Activated CD8-positive, alpha-beta memory T cell treated with anti-CD3 and anti-CD28 coated beads, Interleukin-2, amount 10 ng/mL, durations not matched to agents 7 days and 5 days (primary cell): Measurements from ENCODE around the gene RNF38. TPM values are rescaled to one million over a fixed set of nuclear protein-coding genes. Genes with fewer than 3 reads are reported as not detected.
"Not testable (repeated sequence)": the region's sequence is repeated elsewhere in the genome, so short reads cannot be mapped to it uniquely, and the experiment has no call there.

Experiments
- ATAC-seq: fragments of 150-1000 bp; cut with Tn5 transposase; one replicate; pipeline ENCODE4 v1.10.0; 2021; ENCODE audit warnings: moderate library complexity
- CTCF ChIA-PET: fragments of 350-600 bp; sonication (Branson Sonifier 250); formaldehyde crosslinking; loops from one replicate; lab custom pipeline; 2021; ENCODE audit warnings: antibody characterized with exemption; lab: Charles Lee
- DNase-seq: peaks from one replicate; pipeline ENCODE4 v3.0.0-alpha.2; 2020
- H3K27ac Mint-ChIP-seq: one replicate; pipeline ENCODE4 v1.8.0; 2021; ENCODE audit warnings: mild to moderate bottlenecking, mixed read lengths
- H3K27me3 Mint-ChIP-seq: one replicate; pipeline ENCODE4 v1.8.0; 2021; ENCODE audit warnings: mixed read lengths
- H3K36me3 Mint-ChIP-seq: one replicate; pipeline ENCODE4 v1.8.0; 2021; ENCODE audit warnings: mild to moderate bottlenecking, mixed read lengths
- H3K4me1 Mint-ChIP-seq: one replicate; pipeline ENCODE4 v1.8.0; 2021; ENCODE audit warnings: mixed read lengths
- H3K4me3 Mint-ChIP-seq: one replicate; pipeline ENCODE4 v1.8.0; 2021; ENCODE audit warnings: mild to moderate bottlenecking, moderate library complexity, mixed read lengths
- H3K9me3 Mint-ChIP-seq: one replicate; pipeline ENCODE4 v1.8.0; 2022; ENCODE audit warnings: low read depth, mixed read lengths
- total RNA-seq, 2 experiments: library from RNA; stranded (reverse); gene quantifications; one replicate each; pipeline ENCODE4 v1.2.3, GENCODE V29; 2021

Gene RNF38
- total RNA-seq, 2 experiments from 2014 or later = 41.4 to 51.9 TPM

DNA sequence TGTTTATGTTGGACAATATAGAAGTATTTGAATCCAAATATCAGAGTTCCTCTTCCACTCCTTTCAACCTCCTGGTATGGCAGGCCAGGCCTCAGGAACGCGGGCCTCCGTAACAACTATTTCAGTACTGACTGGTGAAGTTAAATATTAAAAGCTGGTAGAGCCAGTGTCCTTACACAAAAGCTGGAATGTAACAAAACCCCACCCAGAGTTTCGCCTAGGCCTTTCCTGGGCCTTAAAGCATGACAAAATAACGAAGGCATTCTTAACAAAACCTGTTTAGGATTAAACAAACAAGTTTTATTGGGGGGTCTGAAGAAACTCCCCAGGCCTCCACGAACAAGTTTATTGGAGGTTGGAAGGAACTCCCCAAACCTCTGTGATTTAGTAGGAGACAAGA is 80.3 kb downstream of the RNF38 start:
- peaks cover 11% of the 10 kb centered on the region for H3K4me1 Mint-ChIP-seq
- CTCF ChIA-PET = interaction anchor here (2.7 to 3.7 kb wide), 2 partner anchors 9 to 13 kb away, joined by 10 to 15 read pairs; no protein-coding TSS in a partner anchor
- ATAC-seq = no peak

DNA sequence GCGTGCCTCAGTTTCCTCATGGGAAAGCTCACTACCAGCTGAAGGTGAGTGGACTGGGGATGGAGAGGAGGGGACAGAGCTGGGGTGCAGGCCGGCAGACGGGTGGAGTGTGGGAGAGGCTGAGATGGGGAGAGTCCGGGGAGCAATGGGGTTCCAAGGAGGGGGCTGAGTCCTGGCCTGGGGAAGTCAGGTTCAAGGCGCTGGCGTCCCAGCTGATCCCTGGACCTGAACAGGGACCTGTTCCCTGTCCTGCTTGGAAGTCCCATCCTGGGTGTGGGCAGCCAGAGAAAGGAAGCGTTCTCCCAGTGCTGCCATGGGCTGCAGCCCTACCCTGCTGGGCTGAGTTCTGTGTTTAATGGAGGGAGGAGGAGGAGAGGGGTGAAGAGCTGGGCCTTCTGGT is 80.9 kb downstream of the RNF38 start:
- peaks cover 3% of the 10 kb centered on the region for H3K27me3 Mint-ChIP-seq
- peaks cover 11% of the 10 kb centered on the region for H3K4me1 Mint-ChIP-seq
- CTCF ChIA-PET = interaction anchor here (2.7 to 3.7 kb wide), 2 partner anchors 10 to 12 kb away, joined by 10 to 15 read pairs; no protein-coding TSS in a partner anchor
- no peak overlapping the region for H3K27ac Mint-ChIP-seq
- no peak for DNase-seq
- no peak for ATAC-seq
- no peaks in the 10 kb centered on the region for H3K36me3 Mint-ChIP-seq
- no peaks in the 10 kb centered on the region for H3K9me3 Mint-ChIP-seq
- H3K4me3 Mint-ChIP-seq = no peak overlapping the region

More for the DNA sequence above, 80.3 kb downstream of the RNF38 start:
- no peak overlapping the region for H3K27ac Mint-ChIP-seq
- no peak for DNase-seq
- H3K4me3 Mint-ChIP-seq = no peak overlapping the region
- no peaks in the 10 kb centered on the region for H3K9me3 Mint-ChIP-seq
- no peaks in the 10 kb centered on the region for H3K36me3 Mint-ChIP-seq
- peaks cover 3% of the 10 kb centered on the region for H3K27me3 Mint-ChIP-seq

DNA sequence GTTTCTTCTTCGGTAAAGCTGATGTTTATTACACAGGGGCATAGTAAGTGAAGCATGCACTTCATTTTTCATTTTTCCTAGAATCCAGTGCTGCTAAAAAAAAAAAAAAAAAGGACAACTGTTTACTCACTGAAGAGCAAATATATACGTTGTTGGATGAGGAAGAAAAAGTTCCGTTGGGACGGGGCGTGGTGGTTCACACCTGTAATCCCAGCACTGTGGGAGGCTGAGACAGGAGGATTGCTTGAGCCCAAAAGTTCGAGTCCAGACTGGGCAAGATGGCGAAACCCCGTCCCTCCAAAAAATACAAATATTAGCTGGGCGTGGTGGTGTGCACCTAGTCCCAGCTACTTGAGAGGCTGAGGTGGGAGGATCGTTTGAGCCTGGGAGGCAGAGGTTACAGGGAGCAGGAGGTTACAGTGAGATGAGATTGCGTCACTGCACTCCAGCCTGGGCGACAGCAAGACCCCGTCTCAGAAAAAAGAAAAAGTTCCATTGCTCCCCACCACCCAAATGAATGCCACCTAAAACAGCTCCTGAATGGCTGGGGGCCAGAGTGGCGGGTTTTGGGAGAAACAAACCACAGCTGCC is 81.8 kb downstream of the RNF38 start:
- CTCF ChIA-PET = interaction anchor here (2.7 to 3.7 kb wide), 2 partner anchors 11 kb away, joined by 10 to 15 read pairs; no protein-coding TSS in a partner anchor
- no peaks in the 10 kb centered on the region for H3K36me3 Mint-ChIP-seq
- no peaks in the 10 kb centered on the region for H3K9me3 Mint-ChIP-seq
- peaks cover 7% of the 10 kb centered on the region for H3K4me1 Mint-ChIP-seq
- H3K27ac Mint-ChIP-seq = no peak overlapping the region
- ATAC-seq (no peak), DNase-seq (no peak)
- peaks cover 3% of the 10 kb centered on the region for H3K27me3 Mint-ChIP-seq
- H3K4me3 Mint-ChIP-seq = no peak overlapping the region

- H3K27ac Mint-ChIP-seq = no peak overlapping the region
- ATAC-seq (no peak), DNase-seq (no peak)
- no peaks in the 10 kb centered on the region for H3K36me3 Mint-ChIP-seq
- H3K4me1 Mint-ChIP-seq = peaks cover 7% of the 10 kb centered on the region
- H3K27me3 Mint-ChIP-seq = peaks cover 3% of the 10 kb centered on the region
- H3K9me3 Mint-ChIP-seq = no peaks in the 10 kb centered on the region
- CTCF ChIA-PET = interaction anchor here (3.7 kb wide), 1 partner anchor 11 kb away, joined by 15 read pairs; no protein-coding TSS in a partner anchor
- no peak overlapping the region for H3K4me3 Mint-ChIP-seq
Measured at GRCh38 chr9:36317766-36318165, 82.3 kb downstream of the RNF38 start.

DNA sequence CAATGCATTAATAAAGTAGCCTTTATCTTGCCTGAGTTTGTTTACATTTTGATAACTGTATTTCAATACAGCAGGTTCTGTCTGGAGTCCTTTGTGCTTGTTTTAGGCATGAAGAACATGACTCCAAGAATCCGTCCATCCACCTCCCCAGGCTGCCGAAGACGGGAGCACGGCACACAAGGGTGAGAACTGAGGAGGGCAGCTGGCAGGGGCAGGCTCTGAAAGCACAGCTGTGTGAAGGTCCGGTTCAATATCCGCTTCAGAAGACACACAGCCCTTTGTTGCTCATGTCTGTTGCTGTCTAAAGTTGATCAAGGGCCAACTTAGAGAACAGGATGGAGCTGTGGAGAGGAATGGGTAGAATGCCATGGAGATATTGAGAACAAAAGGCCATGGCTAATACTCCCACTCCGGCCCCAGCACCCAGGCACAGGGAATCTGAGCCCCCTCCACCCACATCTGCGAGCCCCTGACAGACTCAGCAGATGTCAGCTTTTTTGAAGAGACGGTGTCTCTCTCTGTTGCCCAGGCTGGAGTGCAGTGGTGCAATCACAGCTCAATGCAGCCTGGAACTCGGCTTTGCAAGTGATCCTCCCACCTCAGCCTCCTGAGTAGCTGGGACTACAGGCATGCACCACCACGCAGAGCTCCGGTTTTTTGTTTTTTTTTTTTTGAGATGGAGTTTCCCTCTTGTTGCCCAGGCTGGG is 83.3 kb downstream of the RNF38 start:
- DNase-seq (no peak), ATAC-seq (no peak)
- CTCF ChIA-PET = interaction anchor here (3.7 kb wide), 1 partner anchor 12 kb away, joined by 15 read pairs; no protein-coding TSS in a partner anchor
- no peak overlapping the region for H3K4me3 Mint-ChIP-seq
- peaks cover 3% of the 10 kb centered on the region for H3K27me3 Mint-ChIP-seq
- no peaks in the 10 kb centered on the region for H3K36me3 Mint-ChIP-seq
- H3K27ac Mint-ChIP-seq = no peak overlapping the region
- H3K4me1 Mint-ChIP-seq = peaks cover 7% of the 10 kb centered on the region
- no peaks in the 10 kb centered on the region for H3K9me3 Mint-ChIP-seq

GRCh38 chr9:36316049-36316448 is 84.0 kb downstream of the RNF38 start:
- CTCF ChIA-PET = interaction anchor here (3.7 kb wide), 1 partner anchor 13 kb away, joined by 15 read pairs; no protein-coding TSS in a partner anchor
- peaks cover 7% of the 10 kb centered on the region for H3K4me1 Mint-ChIP-seq
- no peaks in the 10 kb centered on the region for H3K9me3 Mint-ChIP-seq
- ATAC-seq (no peak), DNase-seq (no peak)
- H3K27me3 Mint-ChIP-seq = peaks cover 3% of the 10 kb centered on the region
- H3K27ac Mint-ChIP-seq = no peak overlapping the region
- no peak overlapping the region for H3K4me3 Mint-ChIP-seq
- H3K36me3 Mint-ChIP-seq = no peaks in the 10 kb centered on the region

DNA sequence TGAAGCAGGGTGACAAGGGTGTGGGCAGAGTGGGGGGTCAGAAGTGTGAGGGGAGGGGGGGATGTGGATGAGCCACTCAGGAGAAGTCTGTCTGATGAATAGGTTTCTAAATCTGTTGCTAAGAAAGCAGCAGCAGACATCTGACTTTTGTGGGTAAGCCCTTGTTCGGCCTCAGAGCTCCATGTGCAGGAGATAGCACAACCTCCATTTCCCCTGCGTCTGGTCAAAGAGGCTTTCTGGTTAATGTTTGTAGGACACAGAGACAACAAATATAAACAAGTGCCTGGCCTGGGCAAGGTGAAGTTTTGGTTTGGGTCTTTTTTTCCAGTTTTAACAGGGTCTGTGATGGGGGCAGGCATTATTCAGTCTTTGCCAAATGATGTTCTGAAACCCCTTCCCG is 84.8 kb downstream of the RNF38 start:
- Mint-ChIP-seq H3K4me3 (no peak overlapping the region), H3K9me3 (no peaks in the 10 kb centered on the region), H3K4me1 (peaks cover 7% of the 10 kb centered on the region), H3K27me3 (peaks cover 3% of the 10 kb centered on the region), H3K36me3 (no peaks in the 10 kb centered on the region), H3K27ac (peak overlapping the region; percentile 36)
- no peak for ATAC-seq
- DNase-seq = no peak
- CTCF ChIA-PET = interaction anchor here (2.0 to 2.3 kb wide), 2 partner anchors 13 to 126 kb away, joined by 4 to 11 read pairs; no protein-coding TSS in a partner anchor

DNA sequence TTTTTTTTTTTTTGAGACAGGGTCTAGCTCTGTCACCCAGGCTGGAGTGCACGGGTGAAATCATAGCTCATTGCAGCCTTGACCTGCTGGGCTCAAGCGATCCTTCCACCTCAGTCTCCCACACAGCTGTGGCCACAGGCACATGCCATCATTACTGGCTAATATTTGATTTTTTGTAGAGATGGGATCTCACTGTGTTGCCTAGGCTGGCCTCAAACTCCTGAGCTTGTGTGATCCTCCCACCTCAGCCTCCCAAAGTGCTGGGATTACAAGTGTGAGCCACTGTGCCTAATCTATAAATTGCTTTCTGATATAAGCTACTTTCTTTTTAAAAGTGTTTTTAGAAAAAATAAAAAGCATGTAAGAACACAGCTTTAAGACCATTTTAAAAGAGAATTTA is 85.3 kb downstream of the RNF38 start:
- Mint-ChIP-seq H3K27me3 (peaks cover 3% of the 10 kb centered on the region), H3K9me3 (no peaks in the 10 kb centered on the region), H3K27ac (no peak overlapping the region), H3K4me1 (peaks cover 7% of the 10 kb centered on the region), H3K4me3 (no peak overlapping the region), H3K36me3 (no peaks in the 10 kb centered on the region)
- DNase-seq (no peak), ATAC-seq (no peak)
- CTCF ChIA-PET = interaction anchor here (2.0 to 2.3 kb wide), 2 partner anchors 14 to 125 kb away, joined by 4 to 11 read pairs; no protein-coding TSS in a partner anchor

DNA sequence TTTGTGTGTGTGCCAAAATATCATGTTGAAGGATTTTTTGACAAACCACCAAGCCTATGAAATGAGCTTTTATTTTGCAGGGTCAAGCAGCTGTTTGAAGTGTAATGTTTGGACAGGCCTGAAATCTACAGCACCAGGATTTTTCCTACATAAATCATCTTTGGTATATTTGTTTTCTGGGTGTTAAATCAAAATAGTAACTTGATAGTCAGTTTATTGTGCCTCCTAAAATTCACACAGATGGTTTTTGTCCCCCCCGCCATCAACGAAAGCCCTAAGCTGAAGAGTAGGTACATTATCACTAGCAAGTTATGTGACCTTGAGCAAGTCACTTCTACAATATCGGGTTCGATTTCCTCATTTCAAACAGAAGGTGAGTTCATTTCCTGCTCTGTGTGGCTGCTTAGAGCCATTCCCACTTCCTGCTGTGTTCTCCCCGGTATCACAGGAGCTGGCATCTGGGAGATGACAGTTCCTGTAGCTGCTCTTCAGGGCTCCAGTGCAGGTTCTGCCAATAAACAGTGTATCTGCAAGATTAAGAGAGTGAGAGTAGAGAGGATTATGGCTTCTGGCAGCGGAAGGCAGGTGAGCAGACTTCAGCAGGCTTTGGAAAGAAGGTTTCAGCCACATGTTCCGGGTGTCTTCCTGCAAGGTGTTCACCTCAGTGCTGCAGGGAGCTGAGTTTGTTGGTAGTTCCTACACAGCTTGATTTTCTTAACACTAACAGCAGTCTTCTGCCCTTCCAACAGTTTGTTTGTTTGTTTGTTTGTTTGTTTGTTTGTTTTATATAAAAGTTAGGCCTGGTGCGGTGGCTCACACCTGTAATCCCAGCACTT is 93.4 kb downstream of the RNF38 start:
- Mint-ChIP-seq H3K36me3 (peaks cover 2% of the 10 kb centered on the region), H3K4me3 (no peak overlapping the region), H3K27me3 (no peaks in the 10 kb centered on the region), H3K9me3 (no peaks in the 10 kb centered on the region), H3K27ac (peak overlapping the region; percentile 54), H3K4me1 (peaks cover 14% of the 10 kb centered on the region)
- peak; percentile 53 for ATAC-seq
- CTCF ChIA-PET = interaction anchor here (1.1 to 2.9 kb wide), 4 partner anchors 13 to 58 kb away, joined by 3 to 11 read pairs (median 8); no protein-coding TSS in a partner anchor
- DNase-seq = peak; percentile 43

GRCh38 chr9:36304366-36304765 is 95.7 kb downstream of the RNF38 start:
- DNase-seq, H3K36me3 Mint-ChIP-seq, H3K27ac Mint-ChIP-seq, ATAC-seq, H3K9me3 Mint-ChIP-seq, H3K4me3 Mint-ChIP-seq, H3K27me3 Mint-ChIP-seq: not testable (repeated sequence)
- CTCF ChIA-PET = interaction anchor here (1.4 kb wide), 1 partner anchor 25 kb away, joined by 3 read pairs; no protein-coding TSS in a partner anchor
- peaks cover 14% of the 10 kb centered on the region for H3K4me1 Mint-ChIP-seq

GRCh38 chr9:36301227-36301626 is 98.8 kb downstream of the RNF38 start:
- CTCF ChIA-PET = no interaction called here
- Mint-ChIP-seq H3K36me3 (no peaks in the 10 kb centered on the region), H3K4me1 (peaks cover 3% of the 10 kb centered on the region), H3K4me3 (no peak overlapping the region), H3K27ac (no peak overlapping the region), H3K9me3 (no peaks in the 10 kb centered on the region), H3K27me3 (no peaks in the 10 kb centered on the region)
- ATAC-seq = no peak
- DNase-seq = no peak

DNA sequence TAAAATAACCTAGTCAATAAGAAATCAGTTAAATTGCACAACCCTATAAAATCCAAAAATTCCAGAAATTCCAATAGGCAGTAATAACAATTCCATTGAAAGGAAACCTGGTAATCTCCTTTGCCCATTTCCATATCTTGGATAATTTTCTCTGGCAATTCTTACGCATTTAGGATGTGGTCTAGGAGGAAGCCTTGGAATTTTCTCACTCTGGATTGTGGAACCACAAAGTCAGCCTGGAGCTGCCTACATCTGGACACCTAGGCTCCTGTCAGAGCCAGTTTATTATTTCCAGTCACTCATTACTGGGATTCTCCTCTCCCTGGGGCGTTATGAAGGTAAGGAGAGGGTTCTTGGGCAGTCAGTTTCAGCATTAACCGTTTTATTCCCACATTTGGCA is 101.5 kb downstream of the RNF38 start:
- no peak overlapping the region for H3K27ac Mint-ChIP-seq
- CTCF ChIA-PET = no interaction called here
- H3K4me3 Mint-ChIP-seq = no peak overlapping the region
- H3K36me3 Mint-ChIP-seq = no peaks in the 10 kb centered on the region
- no peaks in the 10 kb centered on the region for H3K9me3 Mint-ChIP-seq
- H3K27me3 Mint-ChIP-seq = no peaks in the 10 kb centered on the region
- ATAC-seq (no peak), DNase-seq (no peak)
- H3K4me1 Mint-ChIP-seq = no peaks in the 10 kb centered on the region

- H3K36me3 Mint-ChIP-seq = no peaks in the 10 kb centered on the region
Measured at GRCh38 chr9:36297798-36298197, 102.3 kb downstream of the RNF38 start.

More at GRCh38 chr9:36297798-36298197, 102.3 kb downstream of the RNF38 start:
- Mint-ChIP-seq H3K9me3 (no peaks in the 10 kb centered on the region), H3K27ac (no peak overlapping the region), H3K27me3 (no peaks in the 10 kb centered on the region), H3K4me1 (no peaks in the 10 kb centered on the region), H3K4me3 (no peak overlapping the region)
- CTCF ChIA-PET = no interaction called here
- DNase-seq = no peak
- ATAC-seq = no peak
